NCI-H2029 (cell line): Measurements from ENCODE around the gene STMN3.

Source experiments
- DNase-seq: peaks from one replicate; lab custom pipeline; 2025; lab: John Stamatoyannopoulos, UW

The STMN3 gene

DNA sequence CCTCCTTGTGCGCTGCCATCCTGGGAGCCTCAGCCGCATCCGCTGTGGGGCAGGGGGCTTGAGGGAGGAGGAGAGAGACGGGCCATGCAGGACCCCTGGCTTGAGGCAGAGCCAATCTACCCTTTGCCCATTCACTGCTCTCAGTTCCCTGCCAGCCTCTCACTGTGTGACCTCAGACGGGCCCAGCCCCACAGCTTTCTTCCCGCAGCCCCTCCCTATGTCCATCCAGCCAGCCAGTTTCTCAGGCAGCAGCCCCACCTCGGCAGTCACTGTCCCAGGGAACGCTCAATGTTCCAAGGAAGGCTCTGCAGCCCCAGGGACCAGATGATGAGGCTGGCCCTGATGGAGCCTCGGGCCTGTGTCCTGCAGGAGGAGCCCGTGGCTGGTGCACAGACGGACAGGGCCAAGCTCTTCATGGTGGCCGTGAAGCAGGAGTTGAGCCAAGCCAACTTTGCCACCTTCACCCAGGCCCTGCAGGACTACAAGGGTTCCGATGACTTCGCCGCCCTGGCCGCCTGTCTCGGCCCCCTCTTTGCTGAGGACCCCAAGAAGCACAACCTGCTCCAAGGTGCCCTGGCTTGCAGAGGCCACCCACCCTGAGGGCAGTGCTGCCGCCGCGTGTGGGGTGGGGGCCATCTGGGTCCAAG, 39.3 kb upstream of the STMN3 start:
- DNase-seq: no peak

- no peak for DNase-seq
These were observed 38.6 kb upstream of the STMN3 start for GRCh38 chr20:63691711-63692435.

DNA sequence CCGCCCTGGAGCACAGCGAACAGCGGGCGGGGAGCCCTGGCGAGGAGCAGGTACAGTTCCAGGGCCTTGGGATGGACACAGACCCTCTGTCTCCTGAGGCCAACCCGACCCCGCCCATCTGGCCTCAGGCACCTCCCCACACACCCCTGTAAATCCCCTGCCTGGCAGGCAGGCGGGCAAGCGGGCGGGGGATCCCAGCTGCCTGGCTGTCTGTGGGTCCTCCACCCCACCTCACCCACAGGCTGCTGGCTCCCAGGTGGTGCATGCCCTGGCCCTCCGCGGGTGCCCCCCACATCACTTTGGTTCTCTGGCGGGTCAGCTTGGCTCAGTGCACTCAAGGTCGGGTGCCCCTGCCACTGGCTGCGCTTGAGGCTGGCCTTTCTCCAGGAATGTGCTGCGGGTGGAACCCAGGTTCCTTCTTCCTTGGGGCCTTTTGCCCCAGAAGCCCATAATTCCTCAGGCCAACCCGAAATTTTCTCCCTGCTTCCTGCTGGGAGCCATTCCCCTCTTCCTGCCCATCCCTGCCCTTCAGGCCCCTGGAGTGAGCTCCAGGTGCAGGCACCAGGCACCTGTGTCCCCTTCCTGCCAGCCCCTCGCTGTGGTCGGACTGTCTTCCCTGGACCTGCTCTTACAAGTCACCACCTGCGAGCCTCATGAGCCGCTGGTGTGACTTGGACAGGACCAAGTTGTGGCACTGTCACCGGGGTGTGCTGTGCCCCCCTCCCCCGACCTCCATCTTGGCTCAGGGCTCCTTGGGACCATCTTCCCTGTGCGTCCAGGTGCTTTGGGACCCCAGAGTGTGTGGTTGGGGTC, 37.9 kb upstream of the STMN3 start:
- DNase-seq: no peak

- DNase-seq: no peak
These were observed 37.0 kb upstream of the STMN3 start for GRCh38 chr20:63690003-63690897.

GRCh38 chr20:63689046-63690002, 36.1 kb upstream of the STMN3 start:
- no peak for DNase-seq

GRCh38 chr20:63688228-63689045, 35.2 kb upstream of the STMN3 start:
- DNase-seq: no peak

DNA sequence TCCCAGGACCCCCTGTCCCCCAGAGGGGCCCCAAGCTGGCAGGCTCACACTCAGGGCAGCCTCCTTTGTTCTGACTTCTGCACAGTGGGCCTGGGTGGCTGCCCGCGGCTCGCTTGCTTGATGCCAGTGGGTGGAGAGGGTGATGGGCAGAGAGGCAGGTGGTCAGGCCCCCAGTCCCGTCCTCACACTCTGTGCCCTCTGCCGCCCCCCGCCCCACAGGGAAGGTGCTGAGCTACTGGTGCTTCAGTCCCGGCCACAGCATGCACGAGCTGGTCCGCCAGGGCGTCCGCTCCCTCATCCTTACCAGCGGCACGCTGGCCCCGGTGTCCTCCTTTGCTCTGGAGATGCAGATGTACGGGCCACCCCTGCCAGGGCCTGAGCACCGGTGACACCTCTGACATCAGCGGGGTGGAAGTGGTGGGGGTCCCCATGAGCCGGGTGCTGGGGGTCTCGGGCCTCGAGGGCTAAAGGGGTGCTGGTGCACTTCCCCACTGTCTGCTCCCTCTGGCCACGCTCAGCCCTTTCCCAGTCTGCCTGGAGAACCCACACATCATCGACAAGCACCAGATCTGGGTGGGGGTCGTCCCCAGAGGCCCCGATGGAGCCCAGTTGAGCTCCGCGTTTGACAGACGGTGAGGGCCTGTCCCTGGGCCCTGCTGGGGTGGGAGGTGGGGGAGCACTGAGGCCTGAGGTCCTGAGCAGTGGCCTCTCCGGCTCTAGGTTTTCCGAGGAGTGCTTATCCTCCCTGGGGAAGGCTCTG, 34.4 kb upstream of the STMN3 start:
- DNase-seq: no peak

GRCh38 chr20:63686492-63687321, 33.5 kb upstream of the STMN3 start:
- DNase-seq: no peak

DNA sequence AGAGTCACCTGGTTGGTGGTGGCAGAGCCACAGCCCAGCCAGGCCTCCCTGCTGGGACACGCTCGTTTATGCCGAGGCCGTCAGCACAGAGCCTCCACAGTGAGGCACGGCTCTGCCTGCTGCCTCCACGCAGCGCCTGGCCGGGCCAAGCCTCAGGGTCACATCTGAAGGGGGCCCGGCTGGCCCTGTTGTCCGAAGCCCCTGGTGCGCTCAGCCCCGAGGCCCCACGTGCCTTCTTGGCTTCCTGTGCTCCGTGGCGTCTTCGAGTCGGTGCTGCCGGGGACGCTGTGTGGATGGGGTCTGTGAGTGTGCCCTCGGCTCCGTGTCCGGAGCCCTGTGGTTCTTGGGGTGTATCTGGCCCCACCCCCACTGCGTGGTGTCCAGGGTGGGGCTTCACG, 32.9 kb upstream of the STMN3 start:
- no peak for DNase-seq

DNA sequence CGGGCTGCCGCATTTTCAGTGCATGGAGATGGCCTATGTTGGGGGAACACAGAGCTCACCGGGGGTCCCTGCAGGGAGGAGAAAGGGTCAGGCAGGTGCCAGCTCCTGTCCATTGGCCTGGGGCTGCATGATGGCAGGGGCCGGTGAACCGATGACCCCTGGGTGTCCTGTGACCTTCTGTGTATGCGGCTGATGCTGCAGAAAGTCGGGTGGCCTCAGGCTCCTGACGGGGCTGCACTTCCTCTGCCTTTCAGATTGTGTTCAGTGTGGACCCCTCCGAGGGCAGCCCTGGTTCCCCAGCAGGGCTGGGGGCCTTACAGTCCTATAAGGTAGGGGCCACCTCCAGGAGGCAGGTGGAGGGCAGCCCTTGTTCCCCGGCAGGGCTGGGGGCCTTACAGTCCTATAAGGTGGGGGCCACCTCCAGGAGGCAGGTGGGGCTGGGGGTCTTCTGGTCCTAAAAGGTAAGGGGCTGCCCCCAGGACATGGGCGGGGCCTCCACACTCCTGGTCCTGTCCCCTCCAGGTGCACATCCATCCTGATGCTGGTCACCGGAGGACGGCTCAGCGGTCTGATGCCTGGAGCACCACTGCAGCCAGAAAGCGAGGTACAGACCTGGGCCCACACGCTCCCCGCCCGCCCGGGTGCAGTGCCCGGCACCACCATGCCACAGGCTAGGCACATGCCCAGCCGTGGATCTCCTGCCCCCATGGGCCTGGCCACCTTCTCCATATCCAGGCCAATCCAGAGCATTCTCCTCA, 32.2 kb upstream of the STMN3 start:
- no peak for DNase-seq

DNA sequence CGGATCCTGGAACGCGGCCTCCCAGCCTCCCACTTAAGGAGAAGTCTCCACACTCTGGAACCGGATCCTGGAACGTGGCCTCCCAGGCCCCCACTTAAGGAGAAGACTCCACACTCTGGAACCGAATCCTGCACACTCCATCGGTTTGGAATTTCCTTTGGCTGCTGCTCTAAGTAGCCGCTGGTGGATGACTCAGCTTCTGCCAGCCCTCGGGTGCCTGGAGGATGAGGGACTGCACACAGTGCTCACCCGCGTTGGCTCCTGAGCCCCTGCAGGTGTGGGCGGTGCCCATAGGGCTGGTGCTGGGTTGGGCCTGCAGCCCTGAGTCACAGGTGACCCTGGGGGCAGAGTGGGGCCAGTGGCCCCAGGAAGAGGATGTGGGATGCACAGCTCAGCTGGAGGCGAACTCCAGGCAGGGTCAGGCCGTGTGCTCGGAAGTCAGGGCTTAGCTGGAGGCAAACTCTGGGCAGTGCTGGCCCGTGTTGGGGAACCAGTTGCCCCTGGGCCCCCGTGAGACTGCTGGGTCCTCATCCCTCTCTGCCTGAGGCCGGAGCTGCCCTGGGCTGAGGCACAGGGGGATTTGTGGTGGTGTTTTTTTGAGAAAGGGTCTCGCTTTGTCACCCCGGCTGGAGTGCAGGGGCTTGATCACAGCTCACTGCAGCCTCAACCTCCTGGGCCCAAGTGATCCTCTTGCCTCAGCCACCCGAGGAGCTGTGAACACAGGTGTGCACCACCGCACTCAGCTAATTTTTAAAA, 29.3 kb upstream of the STMN3 start:
- no peak for DNase-seq

GRCh38 chr20:63681609-63682142, 28.5 kb upstream of the STMN3 start:
- DNase-seq: no peak

GRCh38 chr20:63680857-63681608, 27.8 kb upstream of the STMN3 start:
- no peak for DNase-seq

DNA sequence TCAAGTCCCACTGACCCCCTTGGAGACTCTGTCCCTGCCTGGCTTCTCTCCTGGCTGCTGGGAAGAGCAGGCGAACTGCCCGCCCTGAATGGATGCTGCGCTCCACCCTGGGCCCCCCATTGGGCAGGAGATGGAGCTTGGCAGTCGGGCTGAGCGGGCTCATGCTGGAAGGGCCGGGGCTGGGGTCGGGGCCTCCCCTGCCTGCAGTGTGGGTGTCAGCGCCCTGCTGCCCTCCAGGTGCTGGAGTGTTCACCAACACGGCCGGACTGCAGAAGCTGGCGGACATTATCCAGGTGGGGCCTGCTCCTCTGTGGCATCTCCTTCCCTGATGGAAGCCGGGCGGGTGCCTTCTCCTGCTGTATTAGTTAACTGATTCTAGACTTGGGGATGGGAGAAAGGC, 27.2 kb upstream of the STMN3 start:
- DNase-seq: no peak

GRCh38 chr20:63679799-63680305, 26.6 kb upstream of the STMN3 start:
- no peak for DNase-seq
